ENCODE data around the gene SPPL3. TPM values are rescaled to one million over a fixed set of nuclear protein-coding genes. Genes with fewer than 3 reads are reported as not detected.

Gene SPPL3
- total RNA-seq, 1 experiment from 2014 or later = 51.1 TPM

- no peaks in the 10 kb centered on the region for H3K4me1 ChIP-seq (ENCODE audit: control insufficient read depth, insufficient read depth, low read length)
- in situ Hi-C loops (cut with HindIII; ENCODE audit: low pct_unique_long_range_greater_than_20kb, low sequenced_read_pairs) (no loop called here), intact Hi-C loops (cut with micrococcal nuclease; ENCODE audit: unreplicated experiment) (loop anchor here (10.0 kb wide), 1 partner anchor 223 kb away; the partner anchor contains the start of gene HNF1A)
- no peaks in the 10 kb centered on the region for H3K9me3 ChIP-seq (ENCODE audit: control insufficient read depth, insufficient read depth, low read depth, low read length)
- no TSS peak for BruUV-seq (replicated peaks)
- H3K27ac ChIP-seq (ENCODE audit: low read length) = no peak overlapping the region
- no peaks in the 10 kb centered on the region for H3K36me3 ChIP-seq (ENCODE audit: control insufficient read depth, insufficient read depth, low read length)
- no peaks in the 10 kb centered on the region for H3K27me3 ChIP-seq (ENCODE audit: control insufficient read depth, insufficient read depth, low read length)
- POLR2A ChIA-PET = interaction anchor here (0.6 kb wide), 1 partner anchor 13 kb away, joined by 3 read pairs; no protein-coding TSS in a partner anchor
- no peak for DNase-seq (ENCODE audit: low read depth, low spot score)
- ATAC-seq = no peak
- no peak overlapping the region for H3K4me3 ChIP-seq (ENCODE audit: low read depth in 2 of 2, low read length in 2 of 2)
- TF ChIP-seq TCF7L2 (IDR thresholded peaks at IDR 0.05; ENCODE audit: low read depth, low read length) (no peak), SIN3A (IDR thresholded peaks at IDR 0.05; ENCODE audit: borderline replicate concordance, insufficient read depth, low read depth, low read length) (no peak), POLR2AphosphoS5 (IDR thresholded peaks at IDR 0.05; ENCODE audit: low read depth, low read length) (no peak)
- TF ChIP-seq, protein P1, sequence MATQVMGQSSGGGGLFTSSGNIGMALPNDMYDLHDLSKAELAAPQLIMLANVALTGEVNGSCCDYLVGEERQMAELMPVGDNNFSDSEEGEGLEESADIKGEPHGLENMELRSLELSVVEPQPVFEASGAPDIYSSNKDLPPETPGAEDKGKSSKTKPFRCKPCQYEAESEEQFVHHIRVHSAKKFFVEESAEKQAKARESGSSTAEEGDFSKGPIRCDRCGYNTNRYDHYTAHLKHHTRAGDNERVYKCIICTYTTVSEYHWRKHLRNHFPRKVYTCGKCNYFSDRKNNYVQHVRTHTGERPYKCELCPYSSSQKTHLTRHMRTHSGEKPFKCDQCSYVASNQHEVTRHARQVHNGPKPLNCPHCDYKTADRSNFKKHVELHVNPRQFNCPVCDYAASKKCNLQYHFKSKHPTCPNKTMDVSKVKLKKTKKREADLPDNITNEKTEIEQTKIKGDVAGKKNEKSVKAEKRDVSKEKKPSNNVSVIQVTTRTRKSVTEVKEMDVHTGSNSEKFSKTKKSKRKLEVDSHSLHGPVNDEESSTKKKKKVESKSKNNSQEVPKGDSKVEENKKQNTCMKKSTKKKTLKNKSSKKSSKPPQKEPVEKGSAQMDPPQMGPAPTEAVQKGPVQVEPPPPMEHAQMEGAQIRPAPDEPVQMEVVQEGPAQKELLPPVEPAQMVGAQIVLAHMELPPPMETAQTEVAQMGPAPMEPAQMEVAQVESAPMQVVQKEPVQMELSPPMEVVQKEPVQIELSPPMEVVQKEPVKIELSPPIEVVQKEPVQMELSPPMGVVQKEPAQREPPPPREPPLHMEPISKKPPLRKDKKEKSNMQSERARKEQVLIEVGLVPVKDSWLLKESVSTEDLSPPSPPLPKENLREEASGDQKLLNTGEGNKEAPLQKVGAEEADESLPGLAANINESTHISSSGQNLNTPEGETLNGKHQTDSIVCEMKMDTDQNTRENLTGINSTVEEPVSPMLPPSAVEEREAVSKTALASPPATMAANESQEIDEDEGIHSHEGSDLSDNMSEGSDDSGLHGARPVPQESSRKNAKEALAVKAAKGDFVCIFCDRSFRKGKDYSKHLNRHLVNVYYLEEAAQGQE (IDR thresholded peaks at IDR 0.05; ENCODE audit: insufficient read depth in 1 of 2, low read depth in 2 of 2, low read length in 1 of 2) = no peak
- TF ChIP-seq, protein P2, sequence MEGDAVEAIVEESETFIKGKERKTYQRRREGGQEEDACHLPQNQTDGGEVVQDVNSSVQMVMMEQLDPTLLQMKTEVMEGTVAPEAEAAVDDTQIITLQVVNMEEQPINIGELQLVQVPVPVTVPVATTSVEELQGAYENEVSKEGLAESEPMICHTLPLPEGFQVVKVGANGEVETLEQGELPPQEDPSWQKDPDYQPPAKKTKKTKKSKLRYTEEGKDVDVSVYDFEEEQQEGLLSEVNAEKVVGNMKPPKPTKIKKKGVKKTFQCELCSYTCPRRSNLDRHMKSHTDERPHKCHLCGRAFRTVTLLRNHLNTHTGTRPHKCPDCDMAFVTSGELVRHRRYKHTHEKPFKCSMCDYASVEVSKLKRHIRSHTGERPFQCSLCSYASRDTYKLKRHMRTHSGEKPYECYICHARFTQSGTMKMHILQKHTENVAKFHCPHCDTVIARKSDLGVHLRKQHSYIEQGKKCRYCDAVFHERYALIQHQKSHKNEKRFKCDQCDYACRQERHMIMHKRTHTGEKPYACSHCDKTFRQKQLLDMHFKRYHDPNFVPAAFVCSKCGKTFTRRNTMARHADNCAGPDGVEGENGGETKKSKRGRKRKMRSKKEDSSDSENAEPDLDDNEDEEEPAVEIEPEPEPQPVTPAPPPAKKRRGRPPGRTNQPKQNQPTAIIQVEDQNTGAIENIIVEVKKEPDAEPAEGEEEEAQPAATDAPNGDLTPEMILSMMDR (IDR thresholded peaks at IDR 0.05) = no peak
- CTCF ChIA-PET = interaction anchor here (2.0 kb wide), 1 partner anchor 220 kb away, joined by 6 read pairs; no protein-coding TSS in a partner anchor
Measured at GRCh38 chr12:120751389-120751788, 152.8 kb downstream of the SPPL3 start.

- no peaks in the 10 kb centered on the region for H3K36me3 ChIP-seq (ENCODE audit: control insufficient read depth, insufficient read depth, low read length)
- ChIA-PET POLR2A (interaction anchor here (0.7 kb wide), 1 partner anchor 440 kb away, joined by 10 read pairs; no protein-coding TSS in a partner anchor), CTCF (interaction anchor here (0.6 to 2.0 kb wide), 2 partner anchors 221 to 728 kb away, joined by 6 to 7 read pairs; no protein-coding TSS in a partner anchor)
- no peaks in the 10 kb centered on the region for H3K27me3 ChIP-seq (ENCODE audit: control insufficient read depth, insufficient read depth, low read length)
- DNase-seq (ENCODE audit: low read depth, low spot score) (no peak), ATAC-seq (0 out of 2 replicates have a peak, but pooled peaks have one; percentile 21)
- H3K4me3 ChIP-seq (ENCODE audit: low read depth in 2 of 2, low read length in 2 of 2) = no peak overlapping the region
- H3K27ac ChIP-seq (ENCODE audit: low read length) = no peak overlapping the region
- H3K4me1 ChIP-seq (ENCODE audit: control insufficient read depth, insufficient read depth, low read length) = no peaks in the 10 kb centered on the region
- in situ Hi-C loops (cut with HindIII; ENCODE audit: low pct_unique_long_range_greater_than_20kb, low sequenced_read_pairs) (no loop called here), intact Hi-C loops (cut with micrococcal nuclease; ENCODE audit: unreplicated experiment) (loop anchor here (10.0 kb wide), 1 partner anchor 224 kb away; the partner anchor contains the start of gene HNF1A)
- TF ChIP-seq, protein P2 (IDR thresholded peaks at IDR 0.05) = no peak; the same call in 1 of the 2 replicates
- TF ChIP-seq TCF7L2 (IDR thresholded peaks at IDR 0.05; ENCODE audit: low read depth, low read length) (no peak), SIN3A (IDR thresholded peaks at IDR 0.05; ENCODE audit: borderline replicate concordance, insufficient read depth, low read depth, low read length) (no peak), POLR2AphosphoS5 (IDR thresholded peaks at IDR 0.05; ENCODE audit: low read depth, low read length) (no peak)
- TF ChIP-seq, protein P1 (IDR thresholded peaks at IDR 0.05; ENCODE audit: insufficient read depth in 1 of 2, low read depth in 2 of 2, low read length in 1 of 2) = no peak
- BruUV-seq (replicated peaks) = no TSS peak
- no peaks in the 10 kb centered on the region for H3K9me3 ChIP-seq (ENCODE audit: control insufficient read depth, insufficient read depth, low read depth, low read length)
Measured at GRCh38 chr12:120750806-120751205, 153.4 kb downstream of the SPPL3 start.
